ENCODE results near the gene MED22. TPM values are rescaled to one million over a fixed set of nuclear protein-coding genes. Genes with fewer than 3 reads are reported as not detected.
"Not testable (repeated sequence)": the region's sequence is repeated elsewhere in the genome, so short reads cannot be mapped to it uniquely, and the experiment has no call there.

The MED22 gene
- total RNA-seq, 2 donors from 2014 or later: 50.0 to 51.2 TPM

DNA sequence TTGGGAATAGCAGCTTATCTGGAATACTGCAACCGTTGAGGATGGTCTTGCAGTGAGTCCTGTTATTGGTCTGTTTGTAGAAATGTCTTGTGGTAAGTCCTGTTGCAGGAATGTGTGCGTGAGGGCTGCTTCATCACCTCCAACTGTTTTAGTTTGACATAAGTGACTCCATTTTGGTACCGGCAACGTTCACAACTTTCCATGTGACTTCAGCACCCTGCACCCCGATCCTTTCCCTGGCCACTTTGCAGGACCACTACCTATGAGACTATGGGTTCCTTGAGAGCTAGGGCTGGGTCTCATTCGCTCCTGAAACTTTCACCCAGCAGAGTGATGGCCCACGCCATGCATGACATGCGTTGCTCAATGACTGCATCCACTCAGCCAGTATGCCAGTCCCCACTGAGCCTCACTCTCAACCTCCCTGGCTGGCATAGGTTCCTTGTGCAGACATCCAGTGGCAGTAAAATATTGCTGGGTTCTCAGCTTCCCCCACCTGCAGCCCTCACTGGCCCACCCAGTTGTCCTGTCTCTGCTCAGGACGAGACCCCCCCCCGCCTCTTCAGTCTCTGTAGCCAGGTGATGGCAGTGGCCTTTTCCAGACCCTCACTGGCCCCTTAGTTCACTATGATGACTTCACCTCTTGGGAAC, 20.0 kb downstream of the MED22 start:
- Histone ChIP-seq H3K27me3 (replicated peaks; ENCODE audit: insufficient read depth) (no peaks in the 10 kb centered on the region), H3K4me1 (ENCODE audit: control insufficient read depth in 1 of 2, low read depth in 2 of 2) (no peaks in the 10 kb centered on the region), H3K4me3 (no peak overlapping the region), H3K9me3 (no peaks in the 10 kb centered on the region), H3K27ac (no peak overlapping the region), H3K36me3 (peaks cover 25% of the 10 kb centered on the region)
- TF ChIP-seq, protein P1, sequence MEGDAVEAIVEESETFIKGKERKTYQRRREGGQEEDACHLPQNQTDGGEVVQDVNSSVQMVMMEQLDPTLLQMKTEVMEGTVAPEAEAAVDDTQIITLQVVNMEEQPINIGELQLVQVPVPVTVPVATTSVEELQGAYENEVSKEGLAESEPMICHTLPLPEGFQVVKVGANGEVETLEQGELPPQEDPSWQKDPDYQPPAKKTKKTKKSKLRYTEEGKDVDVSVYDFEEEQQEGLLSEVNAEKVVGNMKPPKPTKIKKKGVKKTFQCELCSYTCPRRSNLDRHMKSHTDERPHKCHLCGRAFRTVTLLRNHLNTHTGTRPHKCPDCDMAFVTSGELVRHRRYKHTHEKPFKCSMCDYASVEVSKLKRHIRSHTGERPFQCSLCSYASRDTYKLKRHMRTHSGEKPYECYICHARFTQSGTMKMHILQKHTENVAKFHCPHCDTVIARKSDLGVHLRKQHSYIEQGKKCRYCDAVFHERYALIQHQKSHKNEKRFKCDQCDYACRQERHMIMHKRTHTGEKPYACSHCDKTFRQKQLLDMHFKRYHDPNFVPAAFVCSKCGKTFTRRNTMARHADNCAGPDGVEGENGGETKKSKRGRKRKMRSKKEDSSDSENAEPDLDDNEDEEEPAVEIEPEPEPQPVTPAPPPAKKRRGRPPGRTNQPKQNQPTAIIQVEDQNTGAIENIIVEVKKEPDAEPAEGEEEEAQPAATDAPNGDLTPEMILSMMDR (IDR thresholded peaks at IDR 0.05): no peak
- no peak for DNase-seq (ENCODE audit: low spot score)
- ATAC-seq (ENCODE audit: insufficient number of reproducible peaks, low FRiP score, low read depth): no peak

DNA sequence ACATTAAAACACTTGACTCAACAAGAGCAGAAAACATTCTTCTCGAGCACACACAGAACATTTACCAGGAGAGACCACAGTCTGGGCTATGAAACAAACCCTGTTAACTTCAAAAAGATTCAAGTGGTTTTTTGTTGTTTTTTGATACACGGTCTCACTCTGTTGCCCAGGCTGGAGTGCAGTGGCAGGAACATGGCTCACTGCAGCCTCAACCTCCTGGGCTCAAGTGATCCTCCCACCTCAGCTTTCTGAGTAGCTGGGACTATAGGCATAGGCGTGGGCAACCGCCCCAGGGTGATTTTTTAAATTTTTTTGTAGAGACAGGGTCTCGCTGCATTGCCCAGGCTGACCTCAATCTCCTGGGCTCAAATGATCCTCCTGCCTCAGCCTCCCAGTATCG, 20.9 kb downstream of the MED22 start:
- not testable (repeated sequence) for H3K4me3 ChIP-seq; DNase-seq (ENCODE audit: low spot score); H3K27ac ChIP-seq; ATAC-seq (ENCODE audit: insufficient number of reproducible peaks, low FRiP score, low read depth); H3K4me1 ChIP-seq (ENCODE audit: control insufficient read depth in 1 of 2, low read depth in 2 of 2); H3K27me3 ChIP-seq (replicated peaks; ENCODE audit: insufficient read depth); H3K9me3 ChIP-seq
- peaks cover 17% of the 10 kb centered on the region for H3K36me3 ChIP-seq

- H3K27ac ChIP-seq: no peak overlapping the region
- no peak for ATAC-seq (ENCODE audit: insufficient number of reproducible peaks, low FRiP score, low read depth)
- H3K4me3 ChIP-seq: no peak overlapping the region
- H3K4me1 ChIP-seq (ENCODE audit: control insufficient read depth in 1 of 2, low read depth in 2 of 2): no peaks in the 10 kb centered on the region
- no peaks in the 10 kb centered on the region for H3K9me3 ChIP-seq
- no peaks in the 10 kb centered on the region for H3K36me3 ChIP-seq
- TF ChIP-seq, protein P1 (IDR thresholded peaks at IDR 0.05): no peak
- H3K27me3 ChIP-seq (replicated peaks; ENCODE audit: insufficient read depth): no peaks in the 10 kb centered on the region
- no peak for DNase-seq (ENCODE audit: low spot score)
Measured at GRCh38 chr9:133323991-133324703, 23.8 kb downstream of the MED22 start.

- DNase-seq (ENCODE audit: low spot score) (no peak), ATAC-seq (ENCODE audit: insufficient number of reproducible peaks, low FRiP score, low read depth) (no peak)
- no peak overlapping the region for H3K4me3 ChIP-seq
- no peaks in the 10 kb centered on the region for H3K36me3 ChIP-seq
- no peak overlapping the region for H3K27ac ChIP-seq
- no peaks in the 10 kb centered on the region for H3K9me3 ChIP-seq
- TF ChIP-seq, protein P1 (IDR thresholded peaks at IDR 0.05): no peak
- no peaks in the 10 kb centered on the region for H3K4me1 ChIP-seq (ENCODE audit: control insufficient read depth in 1 of 2, low read depth in 2 of 2)
- H3K27me3 ChIP-seq (replicated peaks; ENCODE audit: insufficient read depth): no peaks in the 10 kb centered on the region
Measured at GRCh38 chr9:133323211-133323610, 24.7 kb downstream of the MED22 start.

- no peak for ATAC-seq (ENCODE audit: insufficient number of reproducible peaks, low FRiP score, low read depth)
- Histone ChIP-seq H3K27ac (no peak overlapping the region), H3K36me3 (no peaks in the 10 kb centered on the region), H3K27me3 (replicated peaks; ENCODE audit: insufficient read depth) (no peaks in the 10 kb centered on the region), H3K4me3 (no peak overlapping the region), H3K9me3 (no peaks in the 10 kb centered on the region), H3K4me1 (ENCODE audit: control insufficient read depth in 1 of 2, low read depth in 2 of 2) (no peaks in the 10 kb centered on the region)
- TF ChIP-seq, protein P1 (IDR thresholded peaks at IDR 0.05): no peak
- DNase-seq (ENCODE audit: low spot score): no peak
Measured at GRCh38 chr9:133322701-133323100, 25.2 kb downstream of the MED22 start.
